Urinary bladder (tissue), 4 donors: ENCODE results near the gene RMND5A. TPM values are rescaled to one million over a fixed set of nuclear protein-coding genes. Genes with fewer than 3 reads are reported as not detected.
"Not testable (repeated sequence)": the region's sequence is repeated elsewhere in the genome, so short reads cannot be mapped to it uniquely, and the experiment has no call there.

Experiments used
- DNase-seq: peaks from one replicate; pipeline ENCODE4 v3.0.0-alpha.2; 2015; ENCODE audit errors: extremely low spot score
- H3K27ac ChIP-seq: one replicate; pipeline ENCODE4 v1.5.1; 2013; ENCODE audit warnings: low read depth, mild to moderate bottlenecking, moderate library complexity
- H3K36me3 ChIP-seq: one replicate; pipeline ENCODE4 v1.6.1; 2013; ENCODE audit warnings: mild to moderate bottlenecking, moderate library complexity; ENCODE audit not compliant: insufficient read depth
- H3K4me1 ChIP-seq: one replicate; pipeline ENCODE4 v1.6.1; 2013; ENCODE audit warnings: mild to moderate bottlenecking, moderate library complexity; ENCODE audit not compliant: insufficient read depth
- H3K4me3 ChIP-seq: one replicate; pipeline ENCODE4 v1.5.1; 2013; ENCODE audit warnings: low read depth, low read length
- WGBS: extraction: QIAGEN DNeasy Blood & Tissue Kit; methylation state at CpG from one replicate; pipeline ENCODE4 v1.1.7; 2013; 5-methylcytosine and 5-hydroxymethylcytosine counted together
- polyA plus RNA-seq: library from polyadenylated mRNA; stranded (reverse); fragments of 200-250 nt; gene quantifications from one replicate; pipeline ENCODE4 v1.2.3, GENCODE V29; 2013
- total RNA-seq: library from RNA; depleted of rRNA; stranded (reverse); fragments of >200 nt; gene quantifications from one replicate; pipeline ENCODE4 v1.2.3, GENCODE V29; 2014
- donor health status: healthy with polysubstance abuse.
- donor health status: healthy.

Gene RMND5A, protein sequence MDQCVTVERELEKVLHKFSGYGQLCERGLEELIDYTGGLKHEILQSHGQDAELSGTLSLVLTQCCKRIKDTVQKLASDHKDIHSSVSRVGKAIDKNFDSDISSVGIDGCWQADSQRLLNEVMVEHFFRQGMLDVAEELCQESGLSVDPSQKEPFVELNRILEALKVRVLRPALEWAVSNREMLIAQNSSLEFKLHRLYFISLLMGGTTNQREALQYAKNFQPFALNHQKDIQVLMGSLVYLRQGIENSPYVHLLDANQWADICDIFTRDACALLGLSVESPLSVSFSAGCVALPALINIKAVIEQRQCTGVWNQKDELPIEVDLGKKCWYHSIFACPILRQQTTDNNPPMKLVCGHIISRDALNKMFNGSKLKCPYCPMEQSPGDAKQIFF
- 67.7 TPM for total RNA-seq
- polyA plus RNA-seq = 15.0 TPM

DNA sequence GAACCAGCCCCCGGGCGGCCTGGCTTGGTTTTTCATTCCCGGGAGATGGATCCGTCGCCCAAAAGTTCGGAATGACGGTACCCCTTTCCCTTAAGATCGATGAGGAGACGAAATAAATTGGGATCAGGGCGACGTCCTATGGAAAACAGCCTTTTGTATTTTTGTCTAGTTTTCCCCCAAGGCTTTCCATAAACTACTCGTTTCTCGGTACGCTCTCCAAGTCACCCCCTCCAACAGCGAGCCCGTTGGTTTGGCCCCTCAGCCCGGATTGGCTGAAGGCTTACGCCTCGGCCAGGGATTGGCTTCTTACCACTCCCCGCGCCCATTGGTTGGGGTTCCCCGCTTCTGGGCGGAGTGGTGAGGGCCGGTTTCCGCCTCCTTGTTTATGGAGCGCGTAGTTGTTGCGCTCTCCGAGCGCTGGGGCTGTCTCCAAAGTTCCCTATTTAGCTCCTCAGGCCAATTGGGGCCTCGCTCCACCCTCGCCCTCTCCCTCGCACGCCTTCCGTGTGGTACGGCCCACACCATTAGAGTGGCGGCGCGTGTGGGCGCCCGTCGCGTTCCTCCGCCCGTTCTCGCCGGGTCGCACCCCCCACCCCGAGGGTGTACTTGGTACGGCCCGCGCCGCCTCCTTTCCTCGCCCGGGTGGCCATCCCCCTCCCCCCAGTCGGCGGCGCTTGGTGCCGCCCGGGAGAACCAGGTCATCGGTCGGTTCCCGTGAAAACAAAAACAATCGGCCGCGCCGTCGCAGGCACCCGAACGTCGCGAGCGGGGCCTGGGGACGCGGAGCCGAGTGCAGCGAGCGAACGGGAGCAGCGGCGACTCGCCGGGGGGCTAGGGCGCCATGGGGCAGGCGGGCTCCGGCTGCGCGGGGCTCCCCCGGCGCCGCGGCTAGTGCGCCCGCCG is at the start of gene RMND5A:
Gene RMND5A, plus strand, starts transcription at position 655 of the 903 bp plus-strand sequence. CDS start 377 bp downstream, outside the sequence.
- not testable (repeated sequence) for H3K36me3 ChIP-seq, H3K4me1 ChIP-seq
- H3K4me3 ChIP-seq = peak within 1 kb of the TSS; percentile 61
- peak within 1 kb of the TSS; percentile 53 for H3K27ac ChIP-seq
- under 1% methylated on average over 70 of the region's 95 CpGs for WGBS
- DNase-seq = peak; percentile 57

DNA sequence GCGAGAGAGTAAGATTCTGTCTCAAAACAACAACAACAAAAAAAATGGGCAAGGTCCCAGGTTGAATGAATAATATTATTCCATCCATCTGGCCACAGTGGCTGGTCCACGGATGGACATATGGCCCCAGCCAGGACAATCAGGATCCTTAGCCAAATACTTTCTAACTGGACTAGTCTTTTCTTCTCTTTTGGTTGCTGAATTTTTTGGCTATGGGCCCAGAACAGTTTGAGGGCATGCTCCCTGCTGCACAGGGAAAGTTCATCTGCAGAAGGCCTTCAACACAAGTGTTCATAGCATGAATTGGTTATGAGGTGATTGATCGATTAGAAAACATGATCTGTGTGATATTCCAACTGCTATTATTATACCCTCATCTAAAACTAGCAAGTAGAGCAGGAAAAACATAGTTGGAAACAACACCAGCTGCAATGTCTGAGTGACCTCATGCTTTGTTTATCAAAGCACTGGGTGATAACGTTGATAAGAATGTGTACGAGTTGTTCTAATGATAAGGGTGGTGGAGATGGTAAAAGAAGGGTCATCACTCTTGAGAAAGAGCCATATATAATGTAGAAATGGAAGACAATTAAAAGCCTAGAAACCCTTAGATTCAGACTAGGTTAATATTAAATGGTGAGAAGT is 48.6 kb upstream of the RMND5A start:
- H3K4me1 ChIP-seq = no peaks in the 10 kb centered on the region
- no peaks in the 10 kb centered on the region for H3K36me3 ChIP-seq
- H3K27ac ChIP-seq = no peak overlapping the region
- DNase-seq = no peak
- WGBS = 40% methylated on average over 5 of the region's 5 CpGs
- no peak overlapping the region for H3K4me3 ChIP-seq

DNA sequence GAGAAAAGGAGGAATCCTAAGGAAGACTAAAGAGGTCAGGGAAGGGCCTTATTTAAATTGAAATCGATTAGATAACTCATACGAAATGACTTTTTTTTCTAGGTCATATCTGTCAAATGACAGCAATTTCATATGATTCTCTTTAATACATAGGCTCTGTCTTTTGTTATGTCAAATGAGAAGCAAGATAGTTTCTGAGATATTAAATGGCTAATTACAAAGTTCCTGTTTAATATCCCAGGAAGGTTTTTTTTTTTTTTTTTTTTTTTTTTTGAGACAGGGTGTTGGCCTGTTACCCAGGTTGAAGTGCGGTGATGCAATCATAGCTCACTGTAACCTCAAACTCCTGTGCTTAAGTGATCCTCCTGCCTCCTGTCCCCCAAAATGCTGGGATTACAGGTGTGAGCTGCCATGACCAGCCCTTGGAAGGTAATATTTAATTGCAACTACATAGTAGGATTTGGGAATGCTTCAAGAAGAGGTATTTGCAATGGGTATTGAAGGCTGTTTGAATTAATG is 48.0 kb upstream of the RMND5A start:
- Histone ChIP-seq H3K27ac (no peak overlapping the region), H3K36me3 (no peaks in the 10 kb centered on the region), H3K4me3 (no peak overlapping the region), H3K4me1 (no peaks in the 10 kb centered on the region)
- DNase-seq = no peak
- WGBS = 90% methylated on average over 3 of the region's 3 CpGs

GRCh38 chr2:86673011-86673410 is 47.1 kb upstream of the RMND5A start:
- H3K4me3 ChIP-seq = no peak overlapping the region

DNA sequence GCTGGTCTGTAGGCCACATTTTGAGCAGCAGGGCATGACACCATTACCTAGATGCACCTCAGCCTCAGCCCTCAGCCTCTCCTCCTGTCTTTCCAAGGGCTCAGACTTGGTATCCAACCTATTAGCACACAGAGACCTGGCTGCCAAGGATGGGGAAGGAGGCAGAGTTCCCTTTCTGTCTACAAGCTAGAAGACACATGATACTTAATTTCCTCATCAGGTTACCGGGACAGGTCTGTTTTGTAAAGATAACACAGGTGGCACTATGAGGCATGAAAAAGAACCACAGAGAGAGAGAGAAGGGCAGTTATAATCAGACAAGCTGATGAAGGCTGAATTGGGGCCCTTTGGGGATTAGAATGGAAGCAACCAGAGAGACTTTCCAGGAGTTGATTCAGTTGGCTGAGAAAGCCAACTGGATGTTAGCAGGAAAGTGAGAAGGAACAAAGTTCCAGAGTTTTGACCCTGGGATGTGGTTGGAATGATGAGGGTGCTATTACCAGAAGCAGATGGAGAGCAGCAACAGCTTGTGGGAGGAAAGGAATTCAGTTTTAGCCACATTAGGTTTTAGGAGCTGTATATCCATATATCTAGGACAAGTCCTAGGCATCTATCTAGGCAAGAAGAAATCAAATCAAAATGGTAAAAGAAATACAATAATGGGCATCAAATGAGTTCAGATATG is 46.0 kb upstream of the RMND5A start:
- H3K4me3 ChIP-seq = no peak overlapping the region
- H3K27ac ChIP-seq = no peak overlapping the region
- WGBS = 87% methylated on average over 1 of the region's 1 CpG
- no peaks in the 10 kb centered on the region for H3K36me3 ChIP-seq
- no peak for DNase-seq
- H3K4me1 ChIP-seq = no peaks in the 10 kb centered on the region

More at GRCh38 chr2:86673011-86673410, 47.1 kb upstream of the RMND5A start:
- Histone ChIP-seq H3K27ac (no peak overlapping the region), H3K36me3 (no peaks in the 10 kb centered on the region), H3K4me1 (no peaks in the 10 kb centered on the region)
- DNase-seq = no peak
- WGBS = 96% methylated on average over 1 of the region's 1 CpG

DNA sequence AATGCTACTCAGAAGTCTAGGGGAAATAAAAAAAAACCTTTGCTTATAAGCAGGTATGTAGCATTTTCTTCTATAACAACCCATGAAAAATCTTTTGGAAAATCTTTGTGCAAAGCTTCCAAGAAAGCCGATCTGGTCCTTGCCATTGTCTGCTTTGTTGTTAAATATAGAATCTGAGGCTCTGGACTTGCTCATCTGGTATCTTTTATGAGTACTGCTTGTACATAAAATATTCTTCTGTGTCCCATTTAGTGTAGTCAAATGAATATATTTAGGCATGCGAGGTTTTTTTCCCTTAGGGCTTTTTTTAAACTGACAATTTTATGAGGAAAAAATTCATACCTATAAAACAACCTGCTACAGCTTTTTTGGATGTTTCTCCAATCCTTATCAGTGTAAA is 45.0 kb upstream of the RMND5A start:
- Histone ChIP-seq H3K36me3 (no peaks in the 10 kb centered on the region), H3K4me1 (no peaks in the 10 kb centered on the region), H3K27ac (no peak overlapping the region), H3K4me3 (no peak overlapping the region)
- no peak for DNase-seq
- WGBS = 34% methylated on average over 2 of the region's 2 CpGs

DNA sequence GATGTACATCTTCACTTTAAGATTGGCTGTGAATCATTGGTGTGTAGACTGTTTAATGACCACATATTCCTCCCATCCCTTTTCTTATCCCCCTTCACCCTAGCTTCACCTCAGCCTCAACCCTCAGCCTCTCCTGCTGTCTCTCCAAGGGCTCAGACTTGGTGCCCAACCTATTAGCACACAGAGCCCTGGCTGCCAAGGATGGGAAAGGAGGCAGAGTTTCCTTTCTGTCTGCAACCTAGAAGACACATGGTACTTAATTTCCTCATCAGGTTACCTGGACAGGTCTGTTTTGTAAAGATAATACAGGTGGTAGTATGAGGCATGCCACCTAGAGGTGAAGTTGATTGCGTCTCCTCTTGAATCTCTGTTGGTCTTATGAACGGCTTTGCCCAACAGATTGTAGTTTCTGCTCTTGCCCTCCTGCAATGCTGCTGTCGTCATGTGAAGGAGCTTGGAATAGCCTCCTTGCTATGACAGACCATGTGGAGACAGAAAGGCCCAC is 44.5 kb upstream of the RMND5A start:
- H3K4me1 ChIP-seq = no peaks in the 10 kb centered on the region
- H3K4me3 ChIP-seq = no peak overlapping the region
- H3K27ac ChIP-seq = no peak overlapping the region
- DNase-seq = no peak
- H3K36me3 ChIP-seq = no peaks in the 10 kb centered on the region
- WGBS = 76% methylated on average over 3 of the region's 3 CpGs

DNA sequence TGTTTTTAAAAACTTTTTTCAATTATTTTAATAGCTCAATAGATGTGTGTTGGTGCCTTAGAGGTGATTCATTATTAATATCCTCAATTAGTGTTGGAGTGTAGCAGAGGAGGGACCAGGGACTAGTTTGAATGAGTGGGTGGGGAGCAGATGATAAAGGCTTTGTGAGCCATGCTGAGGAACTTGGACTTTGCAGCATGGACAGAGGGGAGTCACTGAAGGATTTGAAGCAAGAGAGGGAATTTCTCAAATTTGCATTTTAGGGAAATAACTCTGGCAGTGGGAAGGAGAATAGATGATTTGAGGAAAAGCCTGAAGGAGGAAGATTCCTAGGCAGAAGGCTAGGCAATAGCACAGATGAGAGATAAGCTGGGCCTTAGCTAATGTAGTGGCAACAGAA is 42.3 kb upstream of the RMND5A start:
- no peaks in the 10 kb centered on the region for H3K36me3 ChIP-seq
- H3K4me1 ChIP-seq = no peaks in the 10 kb centered on the region
- no peak for DNase-seq
- H3K27ac ChIP-seq = no peak overlapping the region
- H3K4me3 ChIP-seq = no peak overlapping the region

GRCh38 chr2:86679036-86679435 is 41.1 kb upstream of the RMND5A start:
- no peaks in the 10 kb centered on the region for H3K4me1 ChIP-seq
- no peaks in the 10 kb centered on the region for H3K36me3 ChIP-seq
- H3K4me3 ChIP-seq = no peak overlapping the region
- H3K27ac ChIP-seq = no peak overlapping the region
- no peak for DNase-seq

DNA sequence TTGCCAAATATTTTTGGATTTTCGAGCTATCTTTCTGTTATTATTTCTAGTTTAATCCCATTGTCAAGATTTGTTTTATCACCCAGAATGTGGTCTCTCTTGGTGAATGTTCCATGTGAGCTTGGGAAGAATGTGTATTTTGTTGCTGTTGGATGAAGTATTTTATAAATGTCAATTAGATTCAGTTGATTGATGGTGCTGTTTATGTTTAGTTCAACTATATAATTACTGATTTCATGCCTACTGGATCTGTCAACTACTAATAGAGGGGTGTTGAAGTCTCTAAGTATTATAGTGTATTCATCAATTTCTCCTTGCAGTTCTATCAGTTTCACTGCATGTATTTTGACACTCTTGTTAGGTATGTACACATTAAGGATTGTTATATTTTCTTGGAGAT is 34.7 kb upstream of the RMND5A start:
- Histone ChIP-seq H3K27ac (no peak overlapping the region), H3K4me3 (no peak overlapping the region), H3K4me1 (no peaks in the 10 kb centered on the region), H3K36me3 (no peaks in the 10 kb centered on the region)
- DNase-seq = no peak
- 74% methylated on average over 1 of the region's 1 CpG for WGBS

GRCh38 chr2:86686460-86686859 is 33.6 kb upstream of the RMND5A start:
- Histone ChIP-seq H3K4me3 (no peak overlapping the region), H3K36me3 (no peaks in the 10 kb centered on the region), H3K4me1 (no peaks in the 10 kb centered on the region), H3K27ac (no peak overlapping the region)
- DNase-seq = no peak
- WGBS = 95% methylated on average over 5 of the region's 5 CpGs

DNA sequence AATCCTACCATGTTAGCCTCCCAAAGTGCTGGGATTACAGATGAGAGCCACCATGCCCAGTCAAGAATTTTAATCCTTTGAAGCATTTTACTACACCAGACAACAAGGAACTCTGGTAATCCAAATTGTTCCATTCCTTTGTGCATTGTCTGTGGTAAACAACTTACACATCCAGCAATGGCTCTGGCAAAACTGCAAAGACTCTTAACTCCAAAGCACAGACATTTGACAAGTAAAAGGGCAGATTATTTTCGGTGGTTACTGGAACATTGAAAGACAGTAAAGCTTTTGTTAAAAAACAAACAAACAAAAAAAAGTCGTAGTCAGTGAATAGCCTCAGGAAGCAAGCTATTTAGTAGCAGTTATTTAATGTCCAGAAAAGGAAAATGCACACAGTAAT is 33.2 kb upstream of the RMND5A start:
- H3K4me1 ChIP-seq = no peaks in the 10 kb centered on the region
- H3K36me3 ChIP-seq = no peaks in the 10 kb centered on the region
- H3K4me3 ChIP-seq = no peak overlapping the region
- no peak overlapping the region for H3K27ac ChIP-seq
- DNase-seq = no peak
- 64% methylated on average over 2 of the region's 2 CpGs for WGBS
